ENCODE data around the gene METAP2. TPM values are rescaled to one million over a fixed set of nuclear protein-coding genes. Genes with fewer than 3 reads are reported as not detected.

Gene METAP2
- total RNA-seq, 1 experiment from 2014 or later, result 86.1 TPM

DNA sequence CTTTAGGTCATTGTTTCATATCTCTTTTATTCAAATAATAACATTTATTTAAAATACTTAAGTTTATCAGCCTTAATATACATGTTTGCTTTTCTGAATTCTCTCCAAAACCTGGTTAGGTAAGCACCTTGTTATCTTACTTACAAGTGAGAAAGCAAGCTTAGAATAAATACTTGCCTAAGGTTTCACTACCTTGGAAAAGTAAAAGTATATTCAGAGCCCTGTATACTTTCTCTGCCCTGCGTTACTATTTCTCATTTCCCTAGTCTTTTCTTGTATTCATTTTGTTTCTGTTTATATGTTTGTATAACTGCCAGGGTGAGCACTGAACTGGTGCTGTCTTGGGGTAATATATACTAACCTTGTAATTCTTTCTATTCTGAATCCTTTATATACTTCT is 21.5 kb downstream of the METAP2 start:
- H3K4me3 ChIP-seq (ENCODE audit: low read depth in 2 of 2, low read length in 2 of 2), result no peak overlapping the region
- ATAC-seq (no peak), DNase-seq (ENCODE audit: low read depth, low spot score) (no peak)
- no peaks in the 10 kb centered on the region for H3K27me3 ChIP-seq (ENCODE audit: control insufficient read depth, insufficient read depth, low read length)
- CTCF ChIA-PET, result no interaction called here
- no peaks in the 10 kb centered on the region for H3K4me1 ChIP-seq (ENCODE audit: control insufficient read depth, insufficient read depth, low read length)
- H3K9me3 ChIP-seq (ENCODE audit: control insufficient read depth, insufficient read depth, low read depth, low read length), result no peaks in the 10 kb centered on the region
- H3K27ac ChIP-seq (ENCODE audit: low read length), result no peak overlapping the region
- no TSS peak for BruUV-seq (replicated peaks)
- H3K36me3 ChIP-seq (ENCODE audit: control insufficient read depth, insufficient read depth, low read length), result peaks cover 28% of the 10 kb centered on the region
- in situ Hi-C loops (cut with HindIII; ENCODE audit: low pct_unique_long_range_greater_than_20kb, low sequenced_read_pairs) (no loop called here), intact Hi-C loops (cut with micrococcal nuclease; ENCODE audit: unreplicated experiment) (no loop called here)
- no peak for TF ChIP-seq POLR2AphosphoS5 (IDR thresholded peaks at IDR 0.05; ENCODE audit: low read depth, low read length)
- no peak for TF ChIP-seq CTCF (IDR thresholded peaks at IDR 0.05)
- no peak for TF ChIP-seq REST (IDR thresholded peaks at IDR 0.05; ENCODE audit: insufficient read depth in 1 of 2, low read depth in 2 of 2, low read length in 1 of 2)
- TF ChIP-seq SIN3A (IDR thresholded peaks at IDR 0.05; ENCODE audit: borderline replicate concordance, insufficient read depth, low read depth, low read length), result no peak
- no peak for TF ChIP-seq TCF7L2 (IDR thresholded peaks at IDR 0.05; ENCODE audit: low read depth, low read length)
- POLR2A ChIA-PET, result no interaction called here

- ATAC-seq, result no peak
- POLR2A ChIA-PET, result no interaction called here
These were observed 23.1 kb downstream of the METAP2 start for GRCh38 chr12:95497031-95497430.

DNA sequence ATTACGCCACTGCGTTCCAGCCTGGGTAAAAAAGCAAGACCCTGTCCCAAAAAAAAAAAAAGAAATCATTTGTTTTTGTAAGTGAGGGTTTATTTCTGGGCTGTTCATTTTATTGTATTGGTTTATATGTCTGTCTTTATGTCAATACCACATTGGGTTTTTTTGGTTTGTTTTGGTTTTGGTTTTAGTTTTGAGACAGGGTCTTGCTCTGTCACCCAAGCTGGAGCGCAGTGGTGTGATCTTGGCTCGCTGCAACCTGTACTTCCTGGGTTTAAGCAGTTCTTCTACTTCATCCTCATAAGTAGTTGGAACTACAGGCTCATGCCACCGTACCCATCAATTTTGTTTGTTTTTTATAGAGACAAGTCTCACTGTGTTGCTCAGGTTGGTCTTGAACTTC is 25.0 kb downstream of the METAP2 start:
- ChIA-PET CTCF (interaction anchor here (0.7 kb wide), 1 partner anchor 755 kb away, joined by 3 read pairs; no protein-coding TSS in a partner anchor), POLR2A (no interaction called here)
- peaks cover 29% of the 10 kb centered on the region for H3K36me3 ChIP-seq (ENCODE audit: control insufficient read depth, insufficient read depth, low read length)
- no peaks in the 10 kb centered on the region for H3K9me3 ChIP-seq (ENCODE audit: control insufficient read depth, insufficient read depth, low read depth, low read length)
- intact Hi-C loops (cut with micrococcal nuclease; ENCODE audit: unreplicated experiment), result no loop called here
- no peak for ATAC-seq
- in situ Hi-C loops (cut with HindIII; ENCODE audit: low pct_unique_long_range_greater_than_20kb, low sequenced_read_pairs), result no loop called here
- no peak overlapping the region for H3K4me3 ChIP-seq (ENCODE audit: low read depth in 2 of 2, low read length in 2 of 2)
- H3K27ac ChIP-seq (ENCODE audit: low read length), result no peak overlapping the region
- H3K4me1 ChIP-seq (ENCODE audit: control insufficient read depth, insufficient read depth, low read length), result no peaks in the 10 kb centered on the region
- no TSS peak for BruUV-seq (replicated peaks)
- no peak for DNase-seq (ENCODE audit: low read depth, low spot score)
- no peaks in the 10 kb centered on the region for H3K27me3 ChIP-seq (ENCODE audit: control insufficient read depth, insufficient read depth, low read length)
- TF ChIP-seq CTCF (IDR thresholded peaks at IDR 0.05) (no peak), SIN3A (IDR thresholded peaks at IDR 0.05; ENCODE audit: borderline replicate concordance, insufficient read depth, low read depth, low read length) (no peak), POLR2AphosphoS5 (IDR thresholded peaks at IDR 0.05; ENCODE audit: low read depth, low read length) (no peak), TCF7L2 (IDR thresholded peaks at IDR 0.05; ENCODE audit: low read depth, low read length) (no peak), REST (IDR thresholded peaks at IDR 0.05; ENCODE audit: insufficient read depth in 1 of 2, low read depth in 2 of 2, low read length in 1 of 2) (no peak)

More at GRCh38 chr12:95497031-95497430, 23.1 kb downstream of the METAP2 start:
- DNase-seq (ENCODE audit: low read depth, low spot score), result no peak
- Histone ChIP-seq H3K27me3 (ENCODE audit: control insufficient read depth, insufficient read depth, low read length) (no peaks in the 10 kb centered on the region), H3K36me3 (ENCODE audit: control insufficient read depth, insufficient read depth, low read length) (peaks cover 28% of the 10 kb centered on the region), H3K4me3 (ENCODE audit: low read depth in 2 of 2, low read length in 2 of 2) (no peak overlapping the region), H3K27ac (ENCODE audit: low read length) (no peak overlapping the region), H3K4me1 (ENCODE audit: control insufficient read depth, insufficient read depth, low read length) (no peaks in the 10 kb centered on the region), H3K9me3 (ENCODE audit: control insufficient read depth, insufficient read depth, low read depth, low read length) (no peaks in the 10 kb centered on the region)
- CTCF ChIA-PET, result no interaction called here
- no peak for TF ChIP-seq TCF7L2 (IDR thresholded peaks at IDR 0.05; ENCODE audit: low read depth, low read length)
- TF ChIP-seq SIN3A (IDR thresholded peaks at IDR 0.05; ENCODE audit: borderline replicate concordance, insufficient read depth, low read depth, low read length), result no peak
- BruUV-seq (replicated peaks), result no TSS peak
- in situ Hi-C loops (cut with HindIII; ENCODE audit: low pct_unique_long_range_greater_than_20kb, low sequenced_read_pairs) (no loop called here), intact Hi-C loops (cut with micrococcal nuclease; ENCODE audit: unreplicated experiment) (no loop called here)

Data from Panc1 (cell line).